GM18507 (cell line): ENCODE results near the gene IQGAP1.
"Not testable (repeated sequence)": the region's sequence is repeated elsewhere in the genome, so short reads cannot be mapped to it uniquely, and the experiment has no call there.

Source experiments
- DNase-seq: peaks from one replicate; pipeline ENCODE4 v3.0.0; 2011; ENCODE audit warnings: low read depth; ENCODE audit not compliant: insufficient read length; ENCODE audit errors: extremely low spot score
- FAIRE-seq: peaks from 2 replicates; lab custom pipeline; 2011; peaks lifted over from hg19 to GRCh38; lab: Jason Lieb, UNC

Gene IQGAP1

DNA sequence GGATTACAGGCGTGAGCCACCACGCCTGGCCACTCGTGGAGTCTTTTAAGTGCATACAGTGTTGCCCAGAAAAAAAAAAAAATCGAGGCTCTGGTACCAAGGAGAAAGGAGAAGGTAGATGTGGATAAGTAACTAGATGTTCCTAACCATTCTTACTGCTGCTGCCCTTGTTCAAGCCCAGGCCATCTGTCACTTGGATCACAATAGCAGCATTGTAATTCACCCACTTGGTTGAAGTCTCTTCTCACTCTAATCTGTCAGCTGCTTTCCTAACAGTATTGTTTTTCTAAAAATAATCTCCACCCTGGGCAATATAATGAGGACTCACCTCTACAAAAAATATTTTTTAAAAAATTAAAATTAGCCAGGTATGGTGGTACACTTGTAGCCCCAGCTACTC lies 83.7 kb downstream of the IQGAP1 start:
- FAIRE-seq (no peak), DNase-seq (no peak)

DNA sequence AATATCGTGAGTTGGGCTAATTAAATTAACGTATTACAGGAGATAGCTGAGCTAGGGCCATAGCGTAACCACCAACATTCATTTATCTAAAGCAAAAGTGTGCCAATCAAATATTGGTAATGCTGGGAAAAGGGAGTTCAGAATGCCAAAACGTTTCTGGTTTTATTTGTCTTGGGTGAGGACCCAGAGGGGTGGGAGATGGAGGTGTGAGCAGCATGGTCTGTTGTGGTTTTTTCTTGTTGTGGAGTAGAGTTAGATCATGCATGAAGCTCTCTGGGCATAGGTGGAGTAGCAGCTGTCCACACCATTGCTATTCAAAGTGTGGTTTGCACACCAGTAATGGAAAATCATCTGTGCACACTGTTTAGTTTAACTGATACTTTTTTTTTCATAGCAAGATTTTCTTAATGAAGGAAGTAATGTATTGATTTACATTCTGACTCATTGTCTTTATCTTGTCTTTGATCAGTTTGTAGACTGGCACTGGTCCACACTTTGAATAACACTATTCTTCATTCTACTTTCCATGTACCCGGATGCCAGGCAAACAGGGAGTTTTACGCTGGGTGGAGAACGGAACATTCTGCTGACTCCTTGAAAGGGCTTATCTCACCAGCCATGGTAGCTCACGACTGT lies 90.9 kb downstream of the IQGAP1 start:
- DNase-seq (no peak), FAIRE-seq (no peak)

DNA sequence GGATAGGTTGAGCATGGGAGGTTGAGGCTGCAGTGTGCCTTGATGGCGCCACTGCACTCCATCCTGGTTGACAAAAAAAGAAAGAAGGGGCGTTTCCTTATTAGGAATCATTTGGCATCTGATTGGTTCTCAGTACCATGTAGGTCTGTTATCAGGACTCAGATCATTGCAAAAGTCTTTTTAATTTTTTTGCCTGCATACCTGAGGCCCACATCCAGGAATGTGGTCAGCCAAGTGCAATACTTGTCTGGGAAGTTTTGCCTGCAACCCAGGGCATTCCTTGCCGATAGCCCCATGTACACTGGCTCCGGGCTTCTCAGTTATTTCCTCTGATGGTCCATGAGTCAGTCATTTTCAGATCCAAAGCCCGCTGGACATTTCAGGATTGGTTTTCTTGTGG lies 91.6 kb downstream of the IQGAP1 start:
- FAIRE-seq (no peak), DNase-seq (no peak)

DNA sequence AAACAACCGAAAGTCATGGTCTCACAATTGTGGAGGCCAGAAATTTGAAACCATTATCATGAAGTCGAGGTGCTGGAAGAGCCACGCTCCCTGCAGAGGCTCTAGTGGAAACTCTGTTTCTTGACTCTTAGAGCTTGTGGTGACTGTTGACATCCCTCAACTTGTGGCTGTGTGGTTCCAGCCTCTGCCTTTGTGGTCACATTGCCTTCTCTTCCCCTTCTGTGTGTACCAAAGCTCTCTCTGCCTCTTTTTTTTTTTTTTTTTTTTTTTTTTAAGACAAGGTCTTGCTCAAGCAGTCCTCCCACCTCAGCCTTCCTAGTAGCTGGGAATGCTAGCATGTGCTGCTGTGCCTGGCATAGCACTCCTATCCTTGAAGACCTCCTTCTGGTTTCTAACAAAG lies 93.0 kb downstream of the IQGAP1 start:
- FAIRE-seq, result no peak

DNA sequence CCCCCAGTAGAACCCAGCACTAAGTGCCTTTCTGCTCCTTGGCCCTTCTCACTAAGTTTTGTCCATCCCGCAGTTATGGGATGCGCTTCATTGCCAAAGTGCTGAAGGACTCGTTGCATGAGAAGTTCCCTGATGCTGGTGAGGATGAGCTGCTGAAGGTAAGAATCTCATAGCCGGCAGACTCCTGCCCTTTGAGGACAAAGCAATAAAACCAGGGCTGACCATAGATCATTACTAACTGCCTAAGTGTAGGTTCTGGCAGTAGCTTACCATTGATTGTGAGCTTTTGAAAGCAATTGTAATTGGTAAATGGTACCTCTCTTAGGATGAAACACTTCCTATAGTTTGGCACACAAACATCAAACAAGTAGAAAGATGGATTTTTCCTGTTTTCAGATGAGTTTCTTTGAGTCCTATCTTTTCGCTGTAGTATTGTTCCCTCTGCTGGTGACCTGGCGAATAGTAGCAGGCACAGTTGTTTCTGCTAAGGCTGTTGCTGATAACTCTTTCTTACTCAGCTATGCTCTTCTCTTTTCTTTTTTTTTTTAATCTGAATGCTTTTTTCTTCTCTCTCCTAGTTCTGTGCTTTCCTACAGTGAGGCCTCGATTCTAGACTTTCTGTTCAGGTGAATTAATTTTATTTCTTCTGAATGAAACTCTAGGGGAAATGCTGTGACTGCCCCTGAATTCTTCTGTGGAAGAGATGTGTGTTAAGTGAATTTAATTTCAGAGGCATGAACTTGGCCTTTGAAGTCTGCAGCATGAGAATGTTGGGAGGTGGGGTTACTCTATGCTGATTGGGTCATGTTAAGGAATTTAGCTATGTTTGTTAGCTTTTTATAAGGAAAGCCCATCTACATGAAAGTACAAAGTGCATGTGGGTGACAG lies 94.3 kb downstream of the IQGAP1 start:
- FAIRE-seq (peak; percentile 56), DNase-seq (no peak)

More for the DNA sequence above, 93.0 kb downstream of the IQGAP1 start:
- no peak for DNase-seq

DNA sequence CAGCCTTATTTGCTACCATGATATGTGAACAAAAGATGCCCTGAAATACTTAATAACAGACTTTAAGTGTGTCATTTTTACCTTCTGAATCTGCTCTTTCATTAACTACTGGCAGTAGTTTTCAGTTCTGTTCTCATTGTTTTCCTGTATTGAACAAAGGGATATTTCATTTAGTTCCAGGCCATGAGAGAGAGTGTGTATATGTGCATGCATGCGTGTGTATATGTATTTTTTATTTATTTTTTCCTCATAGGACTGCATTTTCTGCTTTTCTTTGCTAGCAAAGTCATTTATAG lies 94.9 kb downstream of the IQGAP1 start:
- FAIRE-seq, result no peak
- no peak for DNase-seq

DNA sequence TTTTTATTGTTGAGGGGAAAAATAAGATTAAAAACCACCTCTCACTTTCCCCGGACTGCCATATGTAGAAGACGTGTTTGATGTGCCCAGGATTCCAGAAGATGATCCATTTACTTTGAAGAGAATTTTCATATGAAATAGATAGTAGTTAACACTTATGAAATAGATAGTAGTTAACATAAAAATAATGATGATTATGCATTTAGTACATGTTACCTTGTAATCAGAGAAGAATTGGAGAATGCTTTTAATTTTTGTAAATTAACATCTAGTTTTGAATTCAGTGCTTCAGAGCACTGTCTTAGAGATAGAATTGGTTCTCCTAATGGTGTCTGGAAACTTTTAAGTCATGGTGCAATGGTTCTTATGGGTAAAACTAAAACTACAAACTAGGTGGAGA lies 95.6 kb downstream of the IQGAP1 start:
- DNase-seq (no peak), FAIRE-seq (no peak)

DNA sequence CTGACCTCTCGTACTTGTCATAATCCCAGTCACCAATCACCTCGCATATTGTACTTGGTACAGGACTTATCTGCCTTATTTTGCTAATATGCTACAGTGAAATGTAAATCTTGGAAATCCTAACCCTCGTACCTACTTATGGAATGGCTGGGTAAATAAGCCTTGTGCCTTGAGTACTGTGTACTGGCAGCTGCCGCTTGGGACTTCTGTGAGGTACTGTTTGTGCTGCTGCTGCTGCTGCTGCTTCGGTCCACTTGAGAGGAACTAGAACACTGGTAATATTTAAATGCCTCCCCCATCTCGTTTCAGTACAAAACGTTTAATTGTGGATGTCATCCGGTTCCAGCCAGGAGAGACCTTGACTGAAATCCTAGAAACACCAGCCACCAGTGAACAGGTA lies 99.1 kb downstream of the IQGAP1 start:
- DNase-seq (no peak), FAIRE-seq (no peak)

DNA sequence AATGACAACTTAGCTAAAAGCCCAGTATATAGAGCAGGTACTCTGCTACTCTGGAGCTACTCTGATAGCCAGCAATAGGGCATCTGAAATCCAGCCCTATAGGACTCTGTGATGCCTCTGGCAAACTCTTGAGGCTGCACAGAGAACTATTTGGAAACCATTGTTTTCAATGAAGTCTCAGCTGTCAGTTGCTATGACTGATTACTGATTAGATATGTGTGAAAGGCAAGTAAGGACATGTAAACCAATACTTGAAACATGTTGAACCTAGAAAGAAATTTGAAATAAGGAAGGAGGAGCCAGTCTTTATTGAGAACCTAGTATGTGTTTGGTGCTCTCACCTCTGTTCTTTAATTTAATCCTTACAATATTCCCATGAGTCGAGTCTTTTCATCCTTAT lies 101.5 kb downstream of the IQGAP1 start:
- FAIRE-seq, result no peak
- DNase-seq, result no peak

DNA sequence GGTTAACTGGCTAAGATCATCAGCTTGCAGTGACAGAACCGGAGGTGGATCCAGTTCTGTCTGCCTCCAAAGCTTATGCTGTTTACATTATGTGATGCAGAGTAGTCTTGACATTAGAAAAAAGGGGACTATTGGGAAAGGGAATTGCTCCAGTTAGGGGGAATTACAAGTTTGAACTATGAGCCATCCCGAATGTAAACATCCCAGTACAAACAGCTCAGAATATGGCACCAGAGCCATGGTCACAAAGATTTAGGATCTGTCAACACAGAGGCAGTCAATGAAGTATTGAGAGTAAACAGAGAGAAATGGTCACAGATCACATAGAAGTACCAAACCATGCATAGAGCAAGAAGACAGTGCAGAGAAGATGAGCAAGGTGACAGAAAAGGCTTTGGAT lies 101.9 kb downstream of the IQGAP1 start:
- DNase-seq (no peak), FAIRE-seq (no peak)

DNA sequence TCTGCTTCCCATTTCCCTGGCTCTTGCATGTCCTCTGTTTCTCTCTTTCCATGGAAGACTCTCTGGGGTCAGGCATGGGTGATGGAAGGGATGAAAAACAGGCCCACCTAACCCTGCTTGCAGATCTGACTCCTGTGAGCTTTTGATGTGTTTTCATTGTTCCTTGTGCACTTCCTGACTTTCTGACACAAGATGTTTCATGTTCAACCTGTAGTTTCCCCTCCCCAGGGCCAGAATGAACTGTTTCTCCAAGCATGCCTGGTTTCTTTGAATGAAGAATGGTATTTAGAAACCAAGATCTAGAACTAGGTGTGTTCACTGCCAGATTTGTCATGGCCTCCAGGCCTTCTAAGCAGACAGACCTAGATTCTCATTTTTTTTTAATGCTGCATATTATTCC lies 105.6 kb downstream of the IQGAP1 start:
- no peak for DNase-seq
- FAIRE-seq, result no peak

DNA sequence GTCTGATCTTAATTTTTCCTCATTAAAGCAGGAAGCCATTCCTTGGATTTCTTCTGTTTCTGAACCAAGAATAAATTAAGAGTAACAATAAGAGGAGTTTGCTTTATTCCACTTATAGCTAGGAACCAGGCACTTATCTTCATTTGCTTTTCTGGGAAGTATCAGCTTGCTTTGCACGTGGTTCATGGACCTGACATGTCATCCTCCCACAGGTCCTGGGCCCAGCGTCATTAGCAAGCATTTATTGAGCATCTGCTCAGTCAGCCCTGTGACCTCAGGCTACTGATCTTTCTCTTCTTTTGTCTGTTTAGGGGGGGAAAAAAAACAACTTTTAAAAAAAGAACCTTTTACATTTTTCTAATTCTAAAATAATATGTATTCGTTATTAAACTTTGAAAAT lies 107.0 kb downstream of the IQGAP1 start:
- FAIRE-seq, result no peak
- DNase-seq, result no peak

DNA sequence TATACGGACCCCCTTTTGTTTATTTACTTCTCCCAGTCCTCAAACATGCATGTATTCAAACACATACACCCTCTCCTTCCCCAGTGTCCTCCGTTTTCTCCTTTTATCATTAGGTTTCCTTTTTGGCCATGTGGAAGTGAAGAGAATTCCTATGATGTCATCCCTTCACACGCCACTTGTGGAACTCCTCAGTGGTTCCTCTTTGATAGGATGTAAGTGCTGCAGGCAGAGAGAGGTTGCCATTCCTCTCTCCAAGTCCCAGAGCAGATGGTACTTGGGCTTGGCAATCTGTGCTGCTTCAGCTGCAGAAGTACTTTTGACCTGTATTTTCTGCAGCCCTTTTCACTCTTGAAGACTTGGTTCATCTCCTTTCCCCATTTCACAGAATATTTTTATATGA lies 108.7 kb downstream of the IQGAP1 start:
- DNase-seq (no peak), FAIRE-seq (no peak)

DNA sequence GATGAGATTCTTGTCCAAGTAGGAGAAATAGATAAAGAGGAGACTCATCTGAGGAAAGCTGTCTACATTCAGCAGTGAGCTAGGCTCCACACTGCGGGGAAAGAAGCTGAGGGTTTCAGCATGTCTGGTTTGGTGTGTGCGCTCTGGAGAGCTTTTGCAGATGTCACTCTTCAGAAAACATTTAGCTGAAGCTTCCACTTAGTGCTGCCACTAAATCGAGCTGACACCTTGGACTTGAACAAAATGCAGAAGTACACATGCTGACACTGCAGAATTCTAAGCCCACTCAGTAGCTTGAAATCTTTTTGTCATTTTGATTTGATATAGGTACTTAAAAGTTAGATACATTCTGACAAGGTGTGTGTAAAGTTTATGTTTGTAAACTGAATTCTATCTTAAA lies 109.3 kb downstream of the IQGAP1 start:
- FAIRE-seq (no peak), DNase-seq (no peak)

DNA sequence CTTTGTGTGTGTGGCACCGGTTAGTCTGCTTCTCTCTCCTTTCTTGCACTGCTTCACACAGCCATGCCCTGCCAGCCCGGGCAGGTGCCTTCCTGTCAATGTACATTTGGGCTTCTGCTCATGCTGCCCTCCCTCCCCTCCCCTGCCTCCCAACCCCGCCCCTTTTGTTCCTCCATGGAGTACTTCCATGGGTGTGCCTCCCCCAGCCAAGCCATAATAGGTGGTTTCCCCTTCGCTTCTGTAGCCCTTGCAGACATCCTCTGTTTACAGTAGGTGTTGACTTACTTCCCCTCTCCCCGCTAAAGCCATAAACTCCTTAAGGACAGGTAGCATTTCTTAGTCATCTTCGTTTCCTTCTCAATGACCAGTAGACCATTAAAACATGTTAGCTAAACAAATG lies 109.9 kb downstream of the IQGAP1 start:
- DNase-seq (no peak), FAIRE-seq (no peak)

DNA sequence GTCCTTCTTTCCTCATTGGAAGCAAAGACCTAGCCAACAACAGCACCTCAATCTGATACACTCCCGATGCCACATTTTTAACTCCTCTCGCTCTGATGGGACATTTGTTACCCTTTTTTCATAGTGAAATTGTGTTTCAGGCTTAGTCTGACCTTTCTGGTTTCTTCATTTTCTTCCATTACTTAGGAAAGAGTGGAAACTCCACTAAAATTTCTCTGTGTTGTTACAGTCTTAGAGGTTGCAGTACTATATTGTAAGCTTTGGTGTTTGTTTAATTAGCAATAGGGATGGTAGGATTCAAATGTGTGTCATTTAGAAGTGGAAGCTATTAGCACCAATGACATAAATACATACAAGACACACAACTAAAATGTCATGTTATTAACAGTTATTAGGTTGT lies 112.1 kb downstream of the IQGAP1 start:
- DNase-seq, result no peak
- FAIRE-seq, result no peak

DNA sequence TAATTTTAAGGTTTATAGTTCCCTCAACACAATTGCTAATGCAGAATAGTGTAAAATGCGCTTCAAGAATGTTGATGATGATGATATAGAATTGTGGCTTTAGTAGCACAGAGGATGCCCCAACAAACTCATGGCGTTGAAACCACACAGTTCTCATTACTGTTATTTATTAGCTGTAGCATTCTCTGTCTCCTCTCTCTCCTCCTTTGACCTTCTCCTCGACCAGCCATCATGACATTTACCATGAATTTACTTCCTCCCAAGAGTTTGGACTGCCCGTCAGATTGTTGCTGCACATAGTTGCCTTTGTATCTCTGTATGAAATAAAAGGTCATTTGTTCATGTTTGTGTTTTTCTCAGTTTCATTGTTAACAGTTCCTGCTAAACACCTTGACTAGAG lies 113.9 kb downstream of the IQGAP1 start:
- no peak for DNase-seq
- FAIRE-seq, result no peak

DNA sequence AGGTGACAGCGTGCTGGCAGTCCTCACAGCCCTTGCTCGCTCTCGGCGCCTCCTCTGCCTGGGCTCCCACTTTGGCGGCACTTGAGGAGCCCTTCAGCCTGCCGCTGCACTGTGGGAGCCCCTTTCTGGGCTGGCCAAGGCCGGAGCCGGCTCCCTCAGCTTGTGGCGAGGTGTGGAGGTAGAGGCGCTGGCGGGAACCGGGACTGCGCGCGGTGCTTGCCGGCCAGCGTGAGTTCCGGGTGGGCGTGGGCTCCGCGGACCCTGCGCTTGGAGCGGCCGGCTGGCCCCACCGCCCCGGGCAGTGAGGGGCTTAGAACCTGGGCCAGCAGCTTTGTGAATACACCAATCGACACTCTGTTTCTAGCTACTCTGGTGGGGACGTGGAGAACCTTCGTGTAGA lies 122.7 kb downstream of the IQGAP1 start:
- FAIRE-seq, DNase-seq: not testable (repeated sequence)

DNA sequence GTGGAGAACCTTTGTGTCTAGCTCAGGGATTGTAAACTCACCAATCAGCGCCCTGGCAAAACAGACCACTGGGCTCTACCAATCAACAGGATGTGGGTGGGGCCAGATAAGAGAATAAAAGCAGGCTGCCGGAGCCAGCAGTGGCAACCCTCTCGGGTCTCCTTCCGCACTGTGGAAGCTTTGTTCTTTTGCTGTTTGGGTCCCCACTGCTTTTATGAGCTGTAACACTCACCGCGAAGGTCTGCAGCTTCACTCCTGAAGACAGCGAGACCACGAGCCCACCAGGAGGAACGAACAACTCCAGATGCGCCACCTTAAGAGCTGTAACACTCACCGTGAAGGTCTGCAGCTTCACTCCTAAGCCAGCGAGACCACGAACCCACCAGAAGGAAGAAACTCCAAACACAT lies 123.2 kb downstream of the IQGAP1 start:
- DNase-seq, FAIRE-seq: not testable (repeated sequence)

DNA sequence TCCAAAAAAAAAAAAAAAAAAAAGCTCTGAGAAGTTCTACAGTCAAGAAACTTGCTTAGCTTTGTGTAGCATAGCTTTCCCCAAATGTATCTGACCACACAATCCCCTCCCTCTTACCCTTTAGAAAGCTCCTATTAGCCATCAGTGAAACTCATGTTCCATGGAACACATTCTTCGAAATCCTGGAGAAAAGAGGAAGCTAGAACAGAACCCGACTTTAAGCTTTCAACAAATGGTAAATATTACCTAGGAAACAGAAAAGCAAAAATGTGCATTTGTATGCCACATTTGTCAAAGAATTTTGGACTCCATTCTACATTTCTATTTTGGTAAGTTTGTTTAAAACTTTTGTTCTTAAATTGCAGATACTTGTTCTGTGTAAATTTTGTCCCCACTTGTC lies 124.2 kb downstream of the IQGAP1 start:
- DNase-seq (no peak), FAIRE-seq (no peak)

DNA sequence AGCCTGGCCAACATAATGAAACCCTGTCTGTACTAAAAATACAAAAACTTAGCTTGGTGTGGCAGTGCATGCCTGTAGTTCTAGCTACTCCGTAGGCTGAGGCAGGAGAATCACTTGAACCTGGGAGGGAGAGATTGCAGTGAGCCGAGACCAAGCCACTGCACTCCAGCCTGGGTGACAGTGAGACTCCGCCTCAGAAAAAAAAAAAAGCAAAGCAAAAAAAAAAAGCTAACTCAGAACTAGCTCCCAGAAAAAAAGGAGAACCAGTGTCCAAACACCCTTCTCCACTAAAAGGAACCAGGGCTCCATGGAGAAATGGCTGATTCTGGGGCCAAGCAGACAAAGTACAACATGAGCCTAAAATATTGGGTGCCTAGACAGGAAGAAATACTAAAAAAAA lies 124.9 kb downstream of the IQGAP1 start:
- no peak for FAIRE-seq

More for the DNA sequence above, 124.9 kb downstream of the IQGAP1 start:
- DNase-seq, result no peak
